CD14-positive monocyte (primary cell): ENCODE data around the gene FOXP1. TPM values are rescaled to one million over a fixed set of nuclear protein-coding genes. Genes with fewer than 3 reads are reported as not detected.

Experiments
- DNase-seq, 3 donors: peaks; one replicate each; pipeline ENCODE4 v3.0.0-alpha.2; 2011 to 2022
- H2AFZ ChIP-seq: 2 replicates; pipeline ENCODE4 v1.6.0; 2012; ENCODE audit warnings: mild to moderate bottlenecking, low read depth, low read length, inconsistent platforms; ENCODE audit not compliant: insufficient read depth, poor library complexity, severe bottlenecking
- H3K27ac ChIP-seq, 2 donors: 1 replicate in 1 of 2; 2 replicates in 1 of 2; pipeline ENCODE4 v1.5.1; 2012 to 2013; ENCODE audit warnings: low read length in 2 of 2, control low read depth in 1 of 2, inconsistent platforms in 1 of 2, low read depth in 1 of 2, mild to moderate bottlenecking in 1 of 2
- H3K27me3 ChIP-seq, 2 donors: one replicate each; pipeline versions ENCODE4 v1.6.0 to v1.6.1; 2011 to 2013; ENCODE audit warnings: low read length in 2 of 2; ENCODE audit not compliant: control insufficient read depth in 2 of 2, insufficient read depth in 2 of 2
- H3K36me3 ChIP-seq, 2 donors: replicated peaks in 1 of 2; 1 replicate in 1 of 2; 2 replicates in 1 of 2; pipeline versions ENCODE4 v1.5.1 to v1.6.1; 2012 to 2013; ENCODE audit warnings: low read length in 2 of 2, control low read depth in 1 of 2, inconsistent platforms in 1 of 2, mild to moderate bottlenecking in 1 of 2; ENCODE audit not compliant: insufficient read depth in 2 of 2, control insufficient read depth in 1 of 2
- H3K4me1 ChIP-seq, 2 donors: 1 replicate in 1 of 2; 2 replicates in 1 of 2; pipeline versions ENCODE4 v1.5.1 to v1.6.1; 2012 to 2013; ENCODE audit warnings: low read length in 2 of 2, control low read depth in 1 of 2, inconsistent platforms in 1 of 2, mild to moderate bottlenecking in 1 of 2, moderate library complexity in 1 of 2; ENCODE audit not compliant: insufficient read depth in 2 of 2, control insufficient read depth in 1 of 2
- H3K4me2 ChIP-seq: replicated peaks from 2 replicates; pipeline ENCODE3; 2012; ENCODE audit warnings: low read length, moderate library complexity, mild to moderate bottlenecking; ENCODE audit not compliant: poor library complexity, severe bottlenecking; ENCODE audit errors: extremely low read depth
- H3K4me3 ChIP-seq, 3 experiments: fragments of 200-600 bp in 1 of 3; sonication (generic) in 1 of 3; replicated peaks in 1 of 3; 1 replicate in 2 of 3; 2 replicates in 1 of 3; pipeline ENCODE4 v1.5.1; 2011 to 2013; ENCODE audit warnings: low read length in 3 of 3, mild to moderate bottlenecking in 3 of 3, control low read depth in 2 of 3, low read depth in 2 of 3, inconsistent platforms in 1 of 3, moderate library complexity in 1 of 3
- H3K79me2 ChIP-seq: 2 replicates; pipeline ENCODE4 v1.6.0; 2012; ENCODE audit warnings: mild to moderate bottlenecking, control low read depth, inconsistent platforms, low read length, moderate library complexity; ENCODE audit not compliant: insufficient read depth
- H3K9ac ChIP-seq: 2 replicates; pipeline ENCODE4 v1.6.0; 2017; ENCODE audit warnings: low read length, mild to moderate bottlenecking; ENCODE audit not compliant: insufficient read depth, poor library complexity, severe bottlenecking
- H3K9me3 ChIP-seq, 2 donors: replicated peaks in 1 of 2; 1 replicate in 1 of 2; 2 replicates in 1 of 2; pipeline versions ENCODE4 v1.5.1 to v1.6.1; 2012 to 2013; ENCODE audit warnings: low read length in 2 of 2, control low read depth in 1 of 2; ENCODE audit not compliant: control insufficient read depth in 1 of 2, insufficient read depth in 1 of 2
- H4K20me1 ChIP-seq: 2 replicates; pipeline ENCODE4 v1.6.0; 2012; ENCODE audit warnings: mild to moderate bottlenecking, low read length, control low read depth, moderate library complexity; ENCODE audit not compliant: insufficient read depth
- H3K27ac Mint-ChIP-seq, 7 donors: one replicate each; pipeline ENCODE4 v1.8.0; 2020; ENCODE audit warnings: mild to moderate bottlenecking in 7 of 7, mixed read lengths in 7 of 7, moderate library complexity in 6 of 7, inconsistent platforms in 2 of 7
- H3K27me3 Mint-ChIP-seq, 3 donors: one replicate each; pipeline ENCODE4 v1.8.0; 2021 to 2022; ENCODE audit warnings: low read depth in 3 of 3, mild to moderate bottlenecking in 3 of 3, mixed read lengths in 3 of 3, moderate library complexity in 3 of 3, inconsistent platforms in 1 of 3
- H3K36me3 Mint-ChIP-seq, 2 donors: one replicate each; pipeline ENCODE4 v1.8.0; 2020; ENCODE audit warnings: mixed read lengths in 2 of 2, inconsistent platforms in 1 of 2, mild to moderate bottlenecking in 1 of 2
- H3K4me1 Mint-ChIP-seq: one replicate; pipeline ENCODE4 v1.8.0; 2020; ENCODE audit warnings: mild to moderate bottlenecking, mixed read lengths
- H3K4me3 Mint-ChIP-seq, 2 donors: one replicate each; pipeline ENCODE4 v1.8.0; 2020; ENCODE audit warnings: mild to moderate bottlenecking in 2 of 2, mixed read lengths in 2 of 2, moderate library complexity in 1 of 2
- H3K9me3 Mint-ChIP-seq, 7 donors: one replicate each; pipeline ENCODE4 v1.8.0; 2020 to 2022; ENCODE audit warnings: mixed read lengths in 7 of 7, mild to moderate bottlenecking in 6 of 7, moderate library complexity in 6 of 7, inconsistent platforms in 2 of 7
- WGBS: methylation state at CpG from one replicate; pipeline ENCODE4 v1.1.5; 2013; ENCODE audit warnings: missing lambda C conversion rate; ENCODE audit not compliant: insufficient coverage; 5-methylcytosine and 5-hydroxymethylcytosine counted together
- intact Hi-C, 2 donors: fragments of 100-400 bp; cut with micrococcal nuclease; formaldehyde crosslinking; loops; one replicate each; pipeline versions ENCODE4 v1.15.0 to v1.15.1; 2023
- polyA plus RNA-seq, 3 donors: library from polyadenylated mRNA; depleted of rRNA in 1 of 3; unstranded in 2 of 3; stranded (reverse) in 1 of 3; fragments of 300-500 nt in 2 of 3; fragments of >200 nt in 1 of 3; fragmentation: Illumina TruSeq in 2 of 3; gene quantifications; 1 replicate in 2 of 3; 2 replicates in 1 of 3; pipeline ENCODE4 v1.2.3, GENCODE V29; 2012 to 2021
- TF ChIP-seq, protein P1 (sequence below): fragments of 200-600 bp; IDR thresholded peaks from one replicate; pipeline ENCODE4 v1.8.0; 2022; ENCODE audit warnings: antibody characterized with exemption, mild to moderate bottlenecking

The FOXP1 gene
- polyA plus RNA-seq, 3 donors: 25.7 to 42.6 (median 27.8) TPM

DNA sequence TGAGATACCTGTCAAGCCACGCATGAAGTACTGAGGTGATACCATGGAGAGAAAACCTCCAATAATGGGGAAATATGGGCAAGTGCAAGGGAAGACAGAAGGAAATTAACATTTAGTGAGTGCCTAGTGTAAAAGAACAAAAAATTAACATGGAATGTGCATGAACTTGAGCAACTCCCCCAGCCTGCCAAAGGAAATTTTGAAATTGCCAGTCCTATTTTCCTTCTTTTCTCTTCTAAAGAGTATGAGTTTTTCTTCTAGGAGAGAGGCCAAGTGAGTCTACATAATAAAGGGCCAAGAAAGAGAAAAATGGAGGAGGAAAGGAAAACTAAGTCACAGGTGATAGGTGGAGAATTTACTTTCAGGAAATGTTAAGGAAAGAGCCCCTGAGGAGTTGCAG lies 668.7 kb downstream of the FOXP1 start:
- Mint-ChIP-seq H3K27ac (no peak overlapping the region), H3K27me3 (peaks cover 0 to 4% (median 2%) of the 10 kb centered on the region in 3 donors)
- intact Hi-C loops: no loop called here

DNA sequence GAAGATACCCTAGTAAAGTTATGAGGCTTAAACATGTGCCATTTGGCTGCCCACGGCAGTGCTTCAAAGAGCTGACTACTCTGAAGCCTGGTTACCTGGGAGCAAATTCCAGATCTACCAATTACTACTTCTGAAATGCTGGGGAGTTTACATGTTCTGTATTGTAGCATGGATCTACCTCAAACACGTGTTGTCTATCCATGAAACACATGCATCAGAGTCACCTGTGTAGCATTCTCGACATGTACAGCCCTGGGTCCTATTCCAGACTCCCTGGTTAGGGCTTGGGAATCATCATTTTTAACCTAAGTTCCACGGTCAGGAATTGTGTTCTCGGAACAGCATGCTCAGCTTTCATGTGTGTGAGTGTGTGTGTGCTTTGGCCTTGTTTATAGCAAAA lies 671.8 kb downstream of the FOXP1 start:
- Mint-ChIP-seq H3K36me3 (no peaks in the 10 kb centered on the region), H3K27me3 (peaks cover 4 to 6% (median 5%) of the 10 kb centered on the region in 3 donors), H3K9me3 (peaks cover 0 to 3% (median 0%) of the 10 kb centered on the region in 7 donors), H3K4me3 (no peak overlapping the region), H3K4me1 (no peaks in the 10 kb centered on the region), H3K27ac (no peak overlapping the region)
- H3K9me3 ChIP-seq: no peaks in the 10 kb centered on the region
- no peak overlapping the region for H3K4me2 ChIP-seq
- 96% methylated on average over 4 of the region's 5 CpGs for WGBS
- H3K4me3 ChIP-seq: no peak overlapping the region
- DNase-seq: no peak
- no peaks in the 10 kb centered on the region for H3K36me3 ChIP-seq
- TF ChIP-seq, protein P1, sequence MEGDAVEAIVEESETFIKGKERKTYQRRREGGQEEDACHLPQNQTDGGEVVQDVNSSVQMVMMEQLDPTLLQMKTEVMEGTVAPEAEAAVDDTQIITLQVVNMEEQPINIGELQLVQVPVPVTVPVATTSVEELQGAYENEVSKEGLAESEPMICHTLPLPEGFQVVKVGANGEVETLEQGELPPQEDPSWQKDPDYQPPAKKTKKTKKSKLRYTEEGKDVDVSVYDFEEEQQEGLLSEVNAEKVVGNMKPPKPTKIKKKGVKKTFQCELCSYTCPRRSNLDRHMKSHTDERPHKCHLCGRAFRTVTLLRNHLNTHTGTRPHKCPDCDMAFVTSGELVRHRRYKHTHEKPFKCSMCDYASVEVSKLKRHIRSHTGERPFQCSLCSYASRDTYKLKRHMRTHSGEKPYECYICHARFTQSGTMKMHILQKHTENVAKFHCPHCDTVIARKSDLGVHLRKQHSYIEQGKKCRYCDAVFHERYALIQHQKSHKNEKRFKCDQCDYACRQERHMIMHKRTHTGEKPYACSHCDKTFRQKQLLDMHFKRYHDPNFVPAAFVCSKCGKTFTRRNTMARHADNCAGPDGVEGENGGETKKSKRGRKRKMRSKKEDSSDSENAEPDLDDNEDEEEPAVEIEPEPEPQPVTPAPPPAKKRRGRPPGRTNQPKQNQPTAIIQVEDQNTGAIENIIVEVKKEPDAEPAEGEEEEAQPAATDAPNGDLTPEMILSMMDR: no peak
- no peak overlapping the region for H3K27ac ChIP-seq
- no peaks in the 10 kb centered on the region for H4K20me1 ChIP-seq
- intact Hi-C loops: no loop called here
- no peak overlapping the region for H2AFZ ChIP-seq
- no peaks in the 10 kb centered on the region for H3K79me2 ChIP-seq
- H3K27me3 ChIP-seq: no peaks in the 10 kb centered on the region
- H3K4me1 ChIP-seq: no peaks in the 10 kb centered on the region
- H3K9ac ChIP-seq: no peak overlapping the region

More for the DNA sequence above, 668.7 kb downstream of the FOXP1 start:
- TF ChIP-seq, protein P1: no peak
- no peak overlapping the region for H3K4me3 ChIP-seq
- H3K9me3 ChIP-seq: no peaks in the 10 kb centered on the region
- H3K27ac ChIP-seq: no peak overlapping the region
- WGBS: no CpG with 5 or more reads among the region's 1 CpG
- no peaks in the 10 kb centered on the region for H3K79me2 ChIP-seq
- no peaks in the 10 kb centered on the region for H3K27me3 ChIP-seq
- no peaks in the 10 kb centered on the region for H4K20me1 ChIP-seq
- Mint-ChIP-seq H3K36me3 (no peaks in the 10 kb centered on the region), H3K9me3 (peaks cover 0 to 3% (median 0%) of the 10 kb centered on the region in 7 donors), H3K4me3 (no peak overlapping the region), H3K4me1 (no peaks in the 10 kb centered on the region)
- no peak for DNase-seq
- H3K4me1 ChIP-seq: no peaks in the 10 kb centered on the region
- H3K4me2 ChIP-seq: no peak overlapping the region
- no peaks in the 10 kb centered on the region for H3K36me3 ChIP-seq
- no peak overlapping the region for H3K9ac ChIP-seq
- no peak overlapping the region for H2AFZ ChIP-seq
